NCI-H69 (cell line): ENCODE data around the gene PKD2.
"Not testable (repeated sequence)": the region's sequence is repeated elsewhere in the genome, so short reads cannot be mapped to it uniquely, and the experiment has no call there.

Source experiments
- DNase-seq: peaks from one replicate; lab custom pipeline; 2025; lab: John Stamatoyannopoulos, UW

Gene PKD2

GRCh38 chr4:88070031-88070430, 62.6 kb downstream of the PKD2 start:
- DNase-seq, result no peak

- DNase-seq, result no peak
Measured at GRCh38 chr4:88075336-88075735, 67.9 kb downstream of the PKD2 start.

- DNase-seq, result no peak
Measured at GRCh38 chr4:88077911-88078524, 70.6 kb downstream of the PKD2 start.

- no peak for DNase-seq
Measured at GRCh38 chr4:88078579-88078978, 71.1 kb downstream of the PKD2 start.

DNA sequence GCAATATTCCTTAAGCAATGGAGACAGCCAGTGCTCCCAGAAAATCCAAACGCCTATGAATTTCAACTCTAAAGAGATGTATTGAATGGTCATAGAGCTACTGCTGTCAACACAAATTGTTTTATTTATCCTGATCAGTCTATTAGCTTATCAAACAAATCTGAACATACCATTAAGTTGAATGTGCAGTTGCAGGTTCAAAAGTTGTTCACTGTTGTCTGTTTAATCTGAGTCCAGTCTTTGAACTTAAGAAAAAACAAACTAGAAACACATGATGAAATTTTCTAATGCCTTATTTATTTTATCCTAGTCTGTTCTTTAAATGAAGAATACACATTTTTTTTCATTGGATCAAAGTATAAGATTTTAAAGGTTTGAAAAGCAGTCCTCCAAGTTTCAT, 73.2 kb downstream of the PKD2 start:
- DNase-seq, result no peak

DNA sequence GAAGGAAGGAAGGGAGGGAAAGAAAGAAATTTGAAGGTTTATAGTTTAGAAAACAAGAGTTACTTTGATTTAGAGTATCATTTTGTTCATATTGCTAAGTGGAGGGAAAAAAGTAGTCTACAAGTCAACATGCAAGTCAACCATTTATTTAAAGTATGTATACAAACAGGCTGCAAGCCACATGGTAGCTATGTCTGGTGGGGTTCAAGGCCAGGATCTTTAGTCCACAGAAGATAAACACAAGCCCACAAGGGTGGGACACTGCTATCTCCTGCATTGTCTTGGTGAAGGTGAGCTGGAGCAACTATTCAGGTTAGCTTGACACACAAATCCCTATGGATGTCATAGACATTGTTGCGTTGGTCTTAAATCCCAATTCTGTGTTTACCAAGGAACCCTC, 79.6 kb downstream of the PKD2 start:
- DNase-seq, result no peak

GRCh38 chr4:88090898-88091297, 83.5 kb downstream of the PKD2 start:
- DNase-seq, result no peak

GRCh38 chr4:88091378-88091777, 83.9 kb downstream of the PKD2 start:
- no peak for DNase-seq

DNA sequence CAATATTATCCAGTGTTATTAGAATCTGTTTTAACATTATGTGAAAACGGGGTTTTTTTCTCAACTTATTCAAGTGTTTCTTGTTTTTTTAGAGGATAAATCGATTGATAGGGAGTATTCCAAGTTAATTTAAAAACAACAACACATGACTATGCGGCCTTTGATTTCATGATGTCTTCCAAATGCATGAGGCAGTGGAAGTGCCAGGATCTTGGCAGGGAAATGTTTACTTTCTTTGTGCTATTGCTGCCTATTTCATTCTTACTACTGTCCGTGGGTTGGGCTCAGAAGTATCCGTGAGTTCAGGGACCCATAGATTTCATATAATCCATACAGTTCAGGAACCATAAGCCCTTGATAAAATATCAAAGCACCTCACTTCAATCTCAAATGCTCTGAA, 86.4 kb downstream of the PKD2 start:
- DNase-seq, result no peak

DNA sequence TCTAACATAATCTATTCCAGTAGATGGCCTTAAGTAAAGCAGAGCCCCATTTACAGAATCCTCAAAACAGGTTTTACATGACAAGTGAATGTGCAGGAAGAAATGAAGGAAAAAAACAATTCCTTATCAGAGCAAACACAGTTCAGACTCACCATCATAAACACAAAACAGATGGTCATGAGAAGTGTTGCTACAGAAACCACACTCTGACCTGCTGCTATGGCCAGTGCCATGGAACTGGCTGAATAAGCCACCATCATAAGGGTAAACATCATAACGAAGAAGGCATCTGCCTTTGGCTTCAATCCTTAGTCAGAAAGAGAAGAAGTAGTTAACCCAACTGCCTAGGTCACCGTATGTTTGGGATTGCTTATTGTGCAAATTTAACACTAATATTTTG, 89.9 kb downstream of the PKD2 start:
- no peak for DNase-seq

DNA sequence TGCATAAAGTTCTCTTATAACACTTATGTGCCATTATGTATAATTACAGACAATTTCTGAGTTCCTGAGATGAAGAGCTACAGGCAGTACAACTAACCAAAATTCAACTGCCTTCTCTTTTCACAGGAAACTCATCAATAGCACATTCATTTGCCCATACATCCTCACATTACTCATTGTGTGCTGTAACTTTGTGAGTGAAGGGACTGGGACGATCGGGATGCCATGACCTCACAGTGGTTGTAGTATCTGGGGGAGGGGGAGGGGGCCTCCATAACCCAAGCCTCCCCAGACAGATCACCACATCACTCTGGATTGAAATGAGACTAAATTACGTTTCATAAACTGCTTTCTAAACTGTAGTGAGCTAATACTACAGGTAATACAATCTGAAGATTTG, 90.3 kb downstream of the PKD2 start:
- DNase-seq, result no peak

GRCh38 chr4:88098993-88099752, 91.7 kb downstream of the PKD2 start:
- no peak for DNase-seq

- DNase-seq, result no peak
Measured at GRCh38 chr4:88101165-88101564, 93.7 kb downstream of the PKD2 start.

GRCh38 chr4:88102026-88102425, 94.6 kb downstream of the PKD2 start:
- DNase-seq, result no peak

- peak; percentile 59 for DNase-seq
Measured at GRCh38 chr4:88104902-88105610, 97.6 kb downstream of the PKD2 start.

- no peak for DNase-seq
Measured at GRCh38 chr4:88106205-88106604, 98.8 kb downstream of the PKD2 start.

- no peak for DNase-seq
Measured at GRCh38 chr4:88107406-88108107, 100.1 kb downstream of the PKD2 start.

- DNase-seq, result not testable (repeated sequence)
Measured at GRCh38 chr4:88108108-88108465, 100.7 kb downstream of the PKD2 start.

GRCh38 chr4:88108747-88109122, 101.3 kb downstream of the PKD2 start:
- DNase-seq, result no peak

GRCh38 chr4:88109123-88109881, 101.9 kb downstream of the PKD2 start:
- no peak for DNase-seq

DNA sequence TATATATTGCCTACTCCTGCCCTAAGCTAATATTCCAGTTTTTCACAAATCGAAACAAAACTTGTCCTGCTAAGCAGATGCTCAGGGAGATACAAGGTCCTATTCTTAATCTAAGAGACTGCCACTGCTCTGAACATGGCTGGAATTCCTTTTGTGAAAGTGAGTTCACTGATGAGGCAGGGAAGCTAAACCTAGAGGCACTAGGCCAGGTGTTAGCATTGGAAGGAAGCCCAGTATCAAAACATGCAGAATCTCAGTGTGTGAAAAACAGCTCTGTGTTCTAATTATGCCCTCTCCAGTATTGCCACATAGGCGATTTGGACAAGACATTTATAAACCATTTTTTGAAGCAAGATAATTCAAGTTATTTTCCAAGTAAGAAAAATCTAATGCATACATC, 103.4 kb downstream of the PKD2 start:
- DNase-seq, result no peak

DNA sequence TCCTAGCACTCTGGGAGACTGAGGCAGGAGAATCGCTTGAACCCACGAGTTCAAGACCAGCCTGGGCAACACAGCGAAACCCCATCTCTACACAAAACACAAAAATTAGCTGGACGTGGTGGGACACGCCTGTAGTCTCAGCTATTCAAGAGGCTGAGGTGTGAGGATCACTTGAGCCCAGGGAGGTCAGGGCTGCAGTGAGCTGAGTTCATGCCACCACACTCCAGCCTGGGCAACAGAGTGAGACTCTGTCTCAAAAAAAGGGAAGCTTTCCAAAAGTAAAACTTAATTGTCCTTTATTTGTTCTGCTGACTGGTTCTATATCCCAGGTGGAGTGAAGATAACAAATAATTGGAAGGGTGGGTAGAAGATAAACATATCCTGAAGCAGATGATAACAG, 105.4 kb downstream of the PKD2 start:
- no peak for DNase-seq
